HG02885 (cell line): ENCODE results near the gene SEC61B.
"Not testable (repeated sequence)": the region's sequence is repeated elsewhere in the genome, so short reads cannot be mapped to it uniquely, and the experiment has no call there.

Experiments
- ATAC-seq: cut with Tn5 transposase; IDR thresholded peaks from one replicate; pipeline ENCODE4 v1.9.1; 2021; ENCODE audit warnings: mild to moderate bottlenecking; ENCODE audit not compliant: unreplicated experiment, poor library complexity

The SEC61B gene

DNA sequence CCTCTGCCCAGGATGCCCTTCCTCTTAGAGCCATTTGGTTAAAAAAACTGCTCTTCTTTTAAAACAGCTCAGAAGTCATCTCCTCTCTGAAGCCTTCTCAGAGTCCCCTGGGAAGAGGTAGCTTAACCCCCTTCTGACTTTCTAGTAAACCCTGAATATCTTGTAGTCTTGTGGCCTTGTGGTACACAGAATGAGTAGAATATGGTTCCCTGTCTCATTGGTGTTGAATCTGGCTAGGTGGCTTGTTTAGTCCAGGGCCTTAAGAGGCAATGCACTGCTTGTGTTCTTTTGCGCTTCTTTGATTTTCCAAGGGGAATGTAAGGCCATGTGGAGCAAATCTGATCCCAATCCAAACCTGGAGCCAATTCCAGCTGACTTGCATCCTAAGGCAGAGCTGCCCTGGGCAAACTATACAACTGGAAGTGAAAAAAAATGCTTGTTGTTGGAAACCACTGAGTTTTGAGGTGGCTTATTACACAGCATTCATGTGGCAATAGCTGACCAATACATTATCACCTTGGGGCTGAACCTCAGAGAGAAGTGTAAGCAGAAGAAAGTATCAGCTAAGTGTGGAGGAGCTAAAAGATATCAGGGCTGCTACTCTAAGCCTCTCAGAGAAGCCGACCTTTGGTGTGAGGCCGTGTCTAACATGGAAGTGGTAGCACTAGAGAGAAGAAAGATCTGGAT, 31.3 kb upstream of the SEC61B start:
- ATAC-seq, result no peak

DNA sequence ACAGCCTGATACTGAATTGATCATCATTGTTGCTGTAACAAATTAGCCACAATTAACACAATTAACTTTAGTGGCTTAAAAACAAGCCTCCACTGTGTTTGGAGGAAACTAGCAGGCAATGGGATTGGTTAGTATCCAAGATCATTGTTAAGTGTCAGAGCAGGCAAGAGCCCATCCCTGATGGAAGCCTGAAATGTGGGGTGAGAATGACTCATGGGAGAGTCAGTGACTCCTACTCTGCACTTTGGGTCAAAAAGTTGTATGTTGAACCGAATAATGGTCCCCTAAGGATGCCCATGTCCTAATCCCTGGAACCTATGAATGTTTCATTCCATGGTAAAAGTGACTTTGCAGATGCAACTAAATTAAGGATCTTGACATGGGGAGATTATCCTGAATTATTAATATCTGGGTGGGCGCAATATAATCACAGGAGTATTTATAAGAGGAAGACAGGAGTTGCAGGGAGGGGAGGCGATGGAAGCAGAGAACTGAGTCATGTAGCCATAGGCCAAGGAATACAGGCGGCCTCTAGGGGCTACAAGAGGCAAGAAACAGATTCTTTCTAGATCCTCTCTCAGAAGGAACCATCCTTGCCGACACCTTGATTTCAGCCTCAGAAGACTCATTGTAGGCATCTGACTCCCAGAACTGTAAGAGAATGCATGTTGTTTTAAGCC, 29.2 kb upstream of the SEC61B start:
- no peak for ATAC-seq

DNA sequence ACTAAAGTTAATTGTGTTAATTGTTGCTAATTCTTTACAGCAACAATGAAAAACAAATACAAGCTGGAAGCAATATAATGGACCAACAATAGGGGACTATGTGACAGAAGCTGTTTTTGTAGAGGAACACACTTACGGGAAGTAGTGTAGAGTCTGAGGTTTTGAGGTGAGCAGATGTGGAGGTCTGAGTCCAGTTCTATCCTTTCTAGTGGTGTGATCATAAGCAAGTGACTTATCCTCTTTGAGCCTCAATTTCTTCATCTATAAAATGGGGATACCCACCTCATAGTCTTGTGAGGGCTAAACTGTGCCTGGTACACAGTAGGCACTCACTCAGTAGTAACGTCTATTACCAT, 28.6 kb upstream of the SEC61B start:
- ATAC-seq, result no peak

DNA sequence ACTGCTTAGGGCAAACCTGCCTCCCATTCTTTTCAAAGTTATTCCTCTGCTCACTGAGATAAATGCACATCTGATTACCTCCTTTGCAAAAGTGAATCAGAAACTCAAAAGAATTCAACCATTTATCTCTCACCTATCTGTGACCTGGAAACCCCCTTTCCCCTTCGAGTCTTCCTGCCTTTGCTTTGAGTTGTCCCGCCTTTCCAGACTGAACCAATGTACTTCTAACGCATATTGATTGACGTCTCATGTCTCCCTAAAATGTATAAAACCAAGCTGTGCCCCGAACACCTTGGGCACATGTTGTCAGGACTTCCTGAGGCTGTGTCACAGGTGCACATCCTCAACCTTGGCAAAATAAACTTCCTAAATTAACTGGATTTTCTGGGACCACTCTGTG, 25.6 kb upstream of the SEC61B start:
- not testable (repeated sequence) for ATAC-seq

DNA sequence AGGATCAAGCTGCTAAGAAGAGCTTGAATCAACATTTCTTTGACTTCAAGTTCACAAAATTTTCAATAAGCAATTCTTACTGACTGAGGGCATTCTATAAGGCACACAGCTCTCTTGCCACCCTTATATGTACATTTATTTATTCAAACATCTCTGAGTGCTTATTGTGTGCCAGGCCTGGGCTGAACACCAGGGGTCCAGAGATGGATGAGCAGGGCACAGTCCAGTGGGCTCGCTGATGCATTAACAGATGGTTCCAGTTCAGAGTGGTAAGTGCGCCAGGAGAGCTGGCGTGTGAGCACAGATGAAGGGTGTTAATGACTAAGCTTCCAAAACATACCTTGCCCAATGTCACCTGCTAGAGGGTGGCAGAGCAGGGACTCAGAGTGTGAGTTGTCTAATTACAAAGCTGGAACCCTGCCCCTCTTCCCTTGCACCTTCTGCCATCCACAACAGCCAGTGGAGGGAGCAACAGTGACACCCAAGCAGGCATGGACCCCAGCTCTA, 24.9 kb upstream of the SEC61B start:
- ATAC-seq, result no peak

DNA sequence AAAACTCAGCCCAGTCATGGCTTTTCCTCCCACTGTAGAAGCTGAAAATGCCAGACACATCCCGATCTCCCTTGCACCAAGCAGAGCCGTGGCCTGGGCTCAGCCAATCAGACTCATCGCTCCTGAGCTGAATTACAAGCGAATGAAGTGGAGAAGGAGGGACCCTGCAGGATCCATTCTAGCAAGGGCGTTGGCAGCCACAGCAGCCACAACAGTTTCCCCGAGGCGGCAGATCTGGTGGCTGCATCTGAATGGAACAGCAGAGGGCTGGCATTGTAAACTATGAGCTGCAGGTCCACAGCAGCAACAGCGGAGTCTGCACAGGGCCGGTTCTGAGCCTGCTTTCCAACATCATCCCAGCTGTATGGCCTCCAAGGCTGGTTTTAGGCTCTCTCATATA, 24.1 kb upstream of the SEC61B start:
- ATAC-seq, result no peak

DNA sequence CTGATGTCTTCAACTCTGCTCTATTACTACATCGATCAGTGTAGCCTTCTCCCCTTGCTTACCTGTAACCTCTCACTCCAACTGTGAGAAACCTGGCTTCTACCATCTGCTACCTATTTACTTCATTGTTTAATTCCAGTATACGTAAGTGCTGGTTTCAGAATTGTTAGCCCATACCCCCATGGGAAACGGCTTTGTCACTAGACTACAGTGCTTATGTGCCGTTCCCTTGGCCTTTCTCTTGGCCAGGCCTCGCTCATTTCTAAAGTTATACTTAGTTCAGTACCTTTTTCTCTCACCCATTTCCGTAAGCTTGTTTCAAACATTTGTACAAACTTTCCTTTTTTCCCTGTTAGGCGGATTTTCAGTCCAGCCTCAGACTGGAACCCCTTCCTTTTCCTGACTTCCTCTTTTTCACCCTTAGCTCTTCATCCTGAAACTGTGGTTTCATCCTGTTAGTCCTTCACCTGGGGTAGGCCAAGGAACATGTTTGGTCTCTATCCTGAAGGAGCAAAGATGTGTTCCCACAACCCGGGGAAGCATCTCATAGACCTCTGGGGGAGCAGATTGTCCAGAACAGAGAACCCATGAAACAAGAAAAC, 22.0 kb upstream of the SEC61B start:
- peak; percentile 56 for ATAC-seq

DNA sequence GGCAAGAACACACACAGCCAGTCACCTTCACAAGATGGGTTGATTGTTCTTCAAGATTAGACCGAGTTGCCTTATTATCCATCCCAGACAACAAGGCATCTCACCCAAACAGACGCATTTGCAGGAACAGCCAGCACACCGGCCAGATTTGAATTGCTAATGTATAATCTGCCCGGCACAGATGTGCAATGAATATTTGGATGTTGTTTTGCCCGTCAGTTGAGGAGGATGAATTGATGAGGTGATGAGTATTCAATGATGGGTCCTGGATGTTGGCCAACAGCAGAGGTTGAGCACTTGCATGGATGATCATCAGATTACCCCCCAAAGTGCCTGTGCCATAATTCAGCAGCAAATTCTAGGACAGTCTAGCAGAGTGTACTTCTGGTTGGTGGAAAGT, 20.5 kb upstream of the SEC61B start:
- no peak for ATAC-seq

DNA sequence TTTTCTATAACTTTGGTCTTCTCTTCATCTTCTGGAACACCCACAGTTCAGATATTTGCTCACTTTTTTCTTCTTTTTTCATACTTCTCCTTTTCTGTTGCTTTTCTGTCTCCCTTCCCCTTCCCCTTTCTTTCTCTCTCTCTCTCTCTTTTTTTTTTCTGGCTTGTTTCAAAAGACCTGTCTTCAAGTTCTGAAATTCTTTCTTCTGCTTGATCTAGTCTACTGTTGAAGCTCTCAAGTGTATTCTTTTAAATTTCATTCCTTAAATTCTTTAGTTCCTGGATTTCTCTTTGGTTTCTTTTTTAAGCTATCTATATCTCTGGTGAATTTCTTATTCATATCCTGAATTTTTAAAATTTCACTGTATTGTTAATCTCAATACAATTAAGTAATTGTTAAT, 11.5 kb upstream of the SEC61B start:
- no peak for ATAC-seq

DNA sequence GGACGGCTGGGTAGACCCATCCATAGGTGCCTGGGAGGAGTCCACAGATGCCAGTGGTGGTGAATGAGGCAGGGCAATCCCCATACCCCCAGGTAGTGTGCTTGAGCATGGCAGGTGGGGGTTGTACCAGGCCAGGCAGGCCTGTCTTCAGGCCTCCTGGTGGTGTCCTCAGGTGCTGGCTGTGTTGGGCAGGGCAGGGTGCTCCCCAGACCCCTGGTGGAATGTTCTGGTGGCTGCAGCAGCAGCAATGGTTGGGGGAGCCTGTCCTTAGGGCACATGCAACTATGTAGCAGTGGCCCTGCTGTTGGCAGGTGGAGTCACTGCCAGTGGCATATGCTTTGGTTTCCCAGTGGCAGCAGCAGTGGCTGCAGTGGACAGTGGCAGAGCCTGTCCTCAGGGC, 10.3 kb upstream of the SEC61B start:
- no peak for ATAC-seq

DNA sequence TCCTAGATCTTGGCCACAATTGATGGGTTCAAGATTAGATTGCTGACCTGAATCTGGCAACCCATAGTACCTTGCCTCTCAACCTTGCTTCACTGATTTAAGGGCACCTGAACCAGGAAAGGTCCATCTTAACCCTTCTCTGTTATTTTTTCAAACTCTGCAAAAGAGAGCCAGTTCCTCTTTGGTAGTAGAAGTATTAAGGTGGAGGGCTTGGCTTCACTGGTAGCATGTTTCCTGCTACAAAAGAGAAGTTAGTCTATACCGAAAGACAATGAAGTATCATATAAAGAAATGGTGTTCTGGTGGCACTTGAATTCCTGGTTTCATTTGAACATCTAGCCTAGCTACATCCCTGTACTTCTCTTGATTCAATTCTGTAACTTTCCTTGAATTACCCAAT, 8.9 kb upstream of the SEC61B start:
- no peak for ATAC-seq

DNA sequence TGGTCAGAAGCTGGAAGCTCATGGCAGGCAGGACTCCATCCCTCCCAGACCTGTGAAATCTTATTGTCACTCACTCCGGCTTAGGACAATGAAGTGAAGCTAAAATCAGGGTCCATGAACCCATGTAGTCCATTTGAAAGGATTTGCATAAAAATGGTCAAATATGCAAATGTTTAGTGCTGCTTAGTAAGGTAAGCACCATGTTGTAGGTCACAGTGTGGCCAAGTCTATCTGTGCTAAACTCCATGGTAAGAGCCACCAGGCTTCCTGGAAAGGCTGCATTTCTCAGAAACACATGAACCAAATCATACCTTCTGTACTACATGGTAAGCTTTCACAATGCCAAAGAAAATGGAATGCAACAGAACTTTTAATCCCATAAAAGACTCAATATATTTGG, 6.0 kb upstream of the SEC61B start:
- ATAC-seq, result no peak

DNA sequence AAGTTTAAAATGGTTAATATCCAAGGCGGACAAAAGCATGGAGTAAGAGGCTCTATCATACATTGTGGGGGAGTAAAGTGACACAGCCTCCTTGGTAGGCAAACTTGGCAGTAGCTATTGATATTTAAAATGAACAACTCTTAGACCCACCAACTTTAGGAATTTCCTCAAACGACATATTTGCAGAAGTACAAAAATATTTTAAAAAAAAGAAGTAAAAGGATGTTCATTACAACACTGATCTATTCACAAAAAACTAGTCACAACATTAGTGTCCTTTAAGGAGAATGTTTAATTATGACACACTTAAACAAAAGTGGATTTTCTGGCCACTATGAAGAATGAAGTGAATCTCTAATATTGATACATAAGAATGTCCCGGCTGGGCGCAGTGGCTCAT, 2.1 kb upstream of the SEC61B start:
- no peak for ATAC-seq

DNA sequence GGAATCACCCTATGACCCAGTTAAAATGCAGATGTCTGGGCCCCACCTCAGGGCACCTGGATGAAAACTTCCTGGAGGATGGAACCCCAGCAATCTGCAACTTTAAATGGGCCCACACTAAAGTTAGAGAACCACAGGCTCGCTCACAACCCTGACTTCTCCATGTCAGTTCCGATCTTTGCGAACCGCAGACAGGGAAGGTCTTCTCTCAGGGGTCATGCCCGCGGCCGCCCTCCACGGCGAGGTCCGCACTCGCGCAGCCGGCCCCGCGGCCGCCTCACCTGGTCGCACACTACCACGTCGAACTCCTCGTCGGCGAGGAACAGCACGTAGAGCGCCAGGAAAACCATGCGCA, 839 bp upstream of the SEC61B start:
- ATAC-seq, result no peak

DNA sequence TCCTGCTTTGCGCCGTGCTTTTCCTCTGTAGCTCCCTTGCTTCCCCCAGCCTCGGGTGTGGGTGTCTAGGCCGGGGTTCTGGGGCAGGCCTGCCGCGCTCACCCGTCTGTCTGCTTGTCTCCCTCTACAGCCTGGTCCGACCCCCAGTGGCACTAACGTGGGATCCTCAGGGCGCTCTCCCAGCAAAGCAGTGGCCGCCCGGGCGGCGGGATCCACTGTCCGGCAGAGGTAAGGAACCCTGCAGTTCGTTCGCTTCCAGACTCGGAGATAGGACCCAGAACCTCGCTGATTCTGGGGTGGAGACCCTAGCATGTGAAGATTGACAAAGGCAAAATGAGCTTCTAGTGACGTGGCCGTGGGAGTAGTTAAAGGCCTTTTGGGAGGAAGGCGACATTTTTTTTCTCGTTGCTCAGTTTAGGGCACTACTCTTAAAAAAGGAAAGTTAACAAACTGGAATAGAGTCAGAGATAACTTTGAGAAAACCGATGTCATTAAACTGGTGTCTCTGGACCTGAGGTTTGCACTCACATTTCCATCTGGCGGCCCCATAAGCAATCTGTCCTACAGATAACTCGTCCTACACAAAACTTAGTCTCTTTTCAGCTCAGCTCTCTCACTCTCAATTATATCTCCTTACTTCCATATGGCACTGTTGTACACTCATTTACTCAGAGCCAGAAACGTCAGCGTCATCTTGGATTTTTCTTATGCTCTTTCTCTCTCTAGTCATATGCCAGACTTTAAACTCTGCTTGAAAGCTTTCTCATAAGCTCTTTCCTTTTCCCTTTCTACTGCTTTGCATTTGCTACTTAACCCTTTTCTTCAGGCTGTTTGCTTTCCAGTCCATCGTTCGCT, 561 bp downstream of the SEC61B start:
- ATAC-seq, result peak; percentile 32

DNA sequence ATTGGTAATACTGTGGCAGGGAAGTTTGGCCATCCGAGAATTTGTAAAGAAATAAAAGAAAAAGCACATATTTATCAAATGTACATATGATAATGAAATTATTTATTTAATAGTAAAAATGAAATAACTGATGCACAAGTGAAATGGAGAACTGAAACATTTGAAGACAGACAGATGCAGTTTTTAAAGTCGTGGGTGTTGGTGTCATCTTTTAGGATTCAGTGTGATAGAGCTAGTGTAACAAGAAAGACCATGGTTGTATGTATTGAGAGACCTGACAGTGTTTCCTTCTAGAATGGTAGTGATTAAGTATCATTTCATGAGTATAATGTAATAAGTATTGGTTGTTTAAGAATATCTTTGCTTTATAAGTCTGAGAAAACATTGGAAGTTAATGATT, 2.4 kb downstream of the SEC61B start:
- no peak for ATAC-seq

DNA sequence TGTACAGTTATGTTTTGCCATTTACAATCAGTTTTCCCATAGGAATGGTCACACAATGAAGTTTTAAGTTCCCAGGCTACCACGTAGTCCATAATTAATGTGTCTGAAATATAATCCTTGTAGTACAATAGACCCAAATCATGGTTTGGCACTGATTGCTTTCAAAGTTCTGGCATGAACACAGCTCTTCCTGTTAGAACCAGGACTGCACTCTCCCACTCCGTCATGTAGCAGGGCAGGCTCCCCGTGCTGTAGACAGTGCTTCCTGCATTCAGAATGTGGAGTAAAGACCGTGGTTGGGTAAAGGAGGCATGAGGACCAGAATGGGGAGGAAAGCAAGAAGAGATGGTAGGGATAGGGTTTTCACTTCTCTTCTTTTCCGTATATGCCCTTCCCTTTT, 4.0 kb downstream of the SEC61B start:
- no peak for ATAC-seq

DNA sequence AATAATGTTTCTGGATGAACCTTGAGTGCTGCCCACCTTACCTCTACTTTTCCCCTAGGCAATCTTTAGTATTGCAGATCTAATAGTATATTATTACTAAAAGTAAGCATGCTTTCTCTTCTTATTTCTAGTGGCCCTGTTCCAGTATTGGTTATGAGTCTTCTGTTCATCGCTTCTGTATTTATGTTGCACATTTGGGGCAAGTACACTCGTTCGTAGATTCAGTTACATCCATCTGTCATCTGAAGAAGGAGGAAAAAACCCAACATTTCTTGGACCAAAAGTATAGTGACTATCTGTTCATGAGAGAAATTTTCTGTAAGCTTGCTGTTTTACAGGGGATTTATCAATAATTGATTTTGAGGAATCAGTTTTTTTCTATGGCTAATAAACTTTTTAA, 8.1 kb downstream of the SEC61B start:
- no peak for ATAC-seq

DNA sequence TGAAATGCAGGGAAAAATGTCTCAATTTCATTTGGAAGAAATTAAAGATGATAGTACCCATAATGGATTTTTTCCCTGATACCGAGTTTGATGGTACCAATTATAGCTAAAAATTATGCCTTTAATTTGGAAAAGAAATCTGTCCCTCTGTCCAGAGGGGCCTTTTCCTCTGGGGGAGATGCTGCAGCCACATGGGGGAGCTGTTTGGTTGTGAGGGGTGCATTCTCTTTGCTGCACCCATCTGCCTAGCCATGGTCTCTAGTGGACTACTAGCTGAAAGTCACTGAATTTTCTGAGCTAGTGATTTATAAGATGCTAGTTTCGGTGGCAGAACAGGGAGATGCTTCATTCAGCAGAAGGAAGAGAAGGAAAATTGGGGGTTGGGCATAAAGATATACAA, 9.6 kb downstream of the SEC61B start:
- no peak for ATAC-seq

DNA sequence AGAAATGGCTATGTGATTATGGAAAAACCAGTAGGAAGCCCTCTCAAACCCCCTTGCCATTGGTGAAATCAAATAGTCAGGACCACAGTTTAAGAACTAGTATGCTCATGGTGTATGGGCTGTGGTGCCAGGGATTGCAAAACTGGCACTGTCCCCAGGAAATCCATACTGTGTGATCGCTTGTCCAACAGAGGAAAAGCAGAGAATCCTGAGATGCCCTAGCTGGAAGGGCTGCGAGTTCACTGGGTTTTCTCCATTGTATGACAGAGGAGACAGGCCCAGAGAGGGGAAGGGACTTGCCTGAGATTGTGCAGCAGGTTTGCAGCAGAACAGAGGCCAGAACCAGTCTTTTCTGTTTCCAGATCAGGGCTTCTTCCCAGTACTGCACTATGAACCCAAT, 12.5 kb downstream of the SEC61B start:
- ATAC-seq, result no peak

DNA sequence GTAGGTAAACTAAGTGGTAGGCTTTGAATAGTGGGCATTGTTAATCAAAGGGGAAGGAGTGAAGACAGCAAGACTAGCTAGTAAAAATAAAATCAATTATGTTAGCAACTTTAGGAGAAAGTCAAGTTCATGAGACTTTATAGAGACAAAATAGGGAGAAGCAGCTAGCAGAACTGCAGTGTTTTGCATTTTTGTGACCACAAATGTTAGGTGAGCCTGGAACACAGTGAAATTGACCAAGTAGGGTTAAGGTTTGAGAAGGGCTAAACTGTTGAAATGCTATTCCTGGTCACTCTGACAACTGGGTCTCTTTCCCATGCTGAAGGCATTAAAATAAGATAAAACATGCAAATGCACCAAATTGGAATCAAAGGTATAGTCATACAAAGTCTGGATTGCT, 13.0 kb downstream of the SEC61B start:
- no peak for ATAC-seq
